Measurements from ENCODE around the gene KCNMA1.

DNA sequence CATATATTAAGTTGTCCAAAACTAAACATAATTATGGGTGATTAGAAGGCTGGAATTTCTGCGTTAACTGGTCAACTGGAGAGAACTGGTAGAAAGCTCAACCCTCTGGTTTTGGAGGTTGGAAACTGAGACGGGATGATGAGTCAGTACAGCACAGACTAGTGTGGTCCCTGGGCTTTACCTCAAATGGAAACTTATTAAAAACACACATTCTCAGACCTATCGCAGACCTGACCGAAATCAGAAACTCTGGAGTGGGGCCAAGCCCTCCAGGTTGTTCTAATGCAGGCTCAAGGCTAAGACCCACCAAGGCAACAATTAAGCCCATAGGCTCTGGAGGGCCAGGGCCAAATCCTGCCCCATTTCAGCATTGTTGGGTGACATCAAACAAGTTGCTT lies 136.9 kb downstream of the KCNMA1 start:
- TF ChIP-seq, protein P1, sequence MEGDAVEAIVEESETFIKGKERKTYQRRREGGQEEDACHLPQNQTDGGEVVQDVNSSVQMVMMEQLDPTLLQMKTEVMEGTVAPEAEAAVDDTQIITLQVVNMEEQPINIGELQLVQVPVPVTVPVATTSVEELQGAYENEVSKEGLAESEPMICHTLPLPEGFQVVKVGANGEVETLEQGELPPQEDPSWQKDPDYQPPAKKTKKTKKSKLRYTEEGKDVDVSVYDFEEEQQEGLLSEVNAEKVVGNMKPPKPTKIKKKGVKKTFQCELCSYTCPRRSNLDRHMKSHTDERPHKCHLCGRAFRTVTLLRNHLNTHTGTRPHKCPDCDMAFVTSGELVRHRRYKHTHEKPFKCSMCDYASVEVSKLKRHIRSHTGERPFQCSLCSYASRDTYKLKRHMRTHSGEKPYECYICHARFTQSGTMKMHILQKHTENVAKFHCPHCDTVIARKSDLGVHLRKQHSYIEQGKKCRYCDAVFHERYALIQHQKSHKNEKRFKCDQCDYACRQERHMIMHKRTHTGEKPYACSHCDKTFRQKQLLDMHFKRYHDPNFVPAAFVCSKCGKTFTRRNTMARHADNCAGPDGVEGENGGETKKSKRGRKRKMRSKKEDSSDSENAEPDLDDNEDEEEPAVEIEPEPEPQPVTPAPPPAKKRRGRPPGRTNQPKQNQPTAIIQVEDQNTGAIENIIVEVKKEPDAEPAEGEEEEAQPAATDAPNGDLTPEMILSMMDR (IDR thresholded peaks at IDR 0.05; ENCODE audit: poor library complexity, severe bottlenecking): no peak
- no peak for TF ChIP-seq RAD21 (conservative IDR thresholded peaks at IDR 0.05)
- no peak for TF ChIP-seq EP300 (conservative IDR thresholded peaks at IDR 0.05; ENCODE audit: poor library complexity, severe bottlenecking)
- no peak for TF ChIP-seq EZH2 (IDR thresholded peaks at IDR 0.05; ENCODE audit: borderline replicate concordance, insufficient read depth, low read length, poor library complexity, severe bottlenecking)
- no peak for TF ChIP-seq POLR2AphosphoS5 (IDR thresholded peaks at IDR 0.05)
- TF ChIP-seq TAF1 (IDR thresholded peaks at IDR 0.05; ENCODE audit: low read depth): no peak

Data from neural cell (in vitro differentiated cells).